ENCODE data around the gene XK. TPM values are rescaled to one million over a fixed set of nuclear protein-coding genes. Genes with fewer than 3 reads are reported as not detected.

Gene XK
- total RNA-seq, 1 experiment from 2014 or later: 11.3 TPM

DNA sequence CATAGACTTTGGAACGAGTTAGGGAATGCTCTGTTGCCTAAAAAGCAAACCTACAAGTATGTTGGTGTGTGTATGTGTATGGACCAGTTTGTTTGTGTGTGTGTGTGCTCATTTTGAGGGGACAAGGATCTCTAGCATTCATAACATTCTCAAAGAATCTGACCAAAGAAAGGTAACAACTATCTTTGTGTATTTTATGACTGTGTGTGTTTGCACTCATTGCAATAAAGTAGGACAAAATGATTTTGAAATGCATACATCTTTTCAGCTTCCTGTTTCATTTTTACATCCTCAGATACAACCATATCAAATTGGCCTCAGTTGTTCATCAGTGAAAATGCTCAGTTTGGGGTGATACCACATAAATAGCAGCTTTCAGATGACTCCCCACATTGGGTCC lies 8.3 kb upstream of the XK start:
- CTCF ChIA-PET: no interaction called here
- Mint-ChIP-seq H3K4me1 (ENCODE audit: low read depth, unreplicated experiment) (no peaks in the 10 kb centered on the region), H3K9me3 (ENCODE audit: low read depth, unreplicated experiment) (no peaks in the 10 kb centered on the region), H3K4me3 (ENCODE audit: low read depth, unreplicated experiment) (no peak overlapping the region), H3K27ac (ENCODE audit: unreplicated experiment) (no peak overlapping the region), H3K27me3 (ENCODE audit: unreplicated experiment) (no peaks in the 10 kb centered on the region), H3K36me3 (ENCODE audit: insufficient read depth, unreplicated experiment) (no peaks in the 10 kb centered on the region)
- BruUV-seq (replicated peaks): no TSS peak
- DNase-seq: no peak
- TF ChIP-seq, protein P1, sequence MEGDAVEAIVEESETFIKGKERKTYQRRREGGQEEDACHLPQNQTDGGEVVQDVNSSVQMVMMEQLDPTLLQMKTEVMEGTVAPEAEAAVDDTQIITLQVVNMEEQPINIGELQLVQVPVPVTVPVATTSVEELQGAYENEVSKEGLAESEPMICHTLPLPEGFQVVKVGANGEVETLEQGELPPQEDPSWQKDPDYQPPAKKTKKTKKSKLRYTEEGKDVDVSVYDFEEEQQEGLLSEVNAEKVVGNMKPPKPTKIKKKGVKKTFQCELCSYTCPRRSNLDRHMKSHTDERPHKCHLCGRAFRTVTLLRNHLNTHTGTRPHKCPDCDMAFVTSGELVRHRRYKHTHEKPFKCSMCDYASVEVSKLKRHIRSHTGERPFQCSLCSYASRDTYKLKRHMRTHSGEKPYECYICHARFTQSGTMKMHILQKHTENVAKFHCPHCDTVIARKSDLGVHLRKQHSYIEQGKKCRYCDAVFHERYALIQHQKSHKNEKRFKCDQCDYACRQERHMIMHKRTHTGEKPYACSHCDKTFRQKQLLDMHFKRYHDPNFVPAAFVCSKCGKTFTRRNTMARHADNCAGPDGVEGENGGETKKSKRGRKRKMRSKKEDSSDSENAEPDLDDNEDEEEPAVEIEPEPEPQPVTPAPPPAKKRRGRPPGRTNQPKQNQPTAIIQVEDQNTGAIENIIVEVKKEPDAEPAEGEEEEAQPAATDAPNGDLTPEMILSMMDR (IDR thresholded peaks at IDR 0.05; ENCODE audit: unreplicated experiment): no peak
- intact Hi-C loops (cut with micrococcal nuclease; ENCODE audit: unreplicated experiment): no loop called here

DNA sequence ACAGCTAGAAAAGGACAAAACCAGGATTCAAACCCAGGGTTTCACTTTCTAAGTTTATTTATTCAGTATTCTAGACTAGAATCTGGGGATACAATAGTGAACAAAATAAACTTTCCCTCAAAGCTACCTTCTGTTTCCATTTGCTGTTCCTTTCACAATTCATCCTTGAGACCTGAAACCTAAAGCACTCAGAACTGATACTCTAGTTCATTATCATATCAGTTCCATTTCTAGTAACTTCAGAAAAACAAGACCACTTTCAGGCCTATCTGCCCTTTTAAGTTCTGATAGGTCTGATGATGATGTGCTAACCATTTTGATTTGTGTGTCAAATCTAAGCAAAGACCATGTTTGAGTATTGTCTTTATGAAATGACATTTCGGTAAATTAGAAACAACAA lies 7.8 kb upstream of the XK start:
- Mint-ChIP-seq H3K9me3 (ENCODE audit: low read depth, unreplicated experiment) (no peaks in the 10 kb centered on the region), H3K36me3 (ENCODE audit: insufficient read depth, unreplicated experiment) (no peaks in the 10 kb centered on the region), H3K4me3 (ENCODE audit: low read depth, unreplicated experiment) (no peak overlapping the region), H3K27me3 (ENCODE audit: unreplicated experiment) (no peaks in the 10 kb centered on the region), H3K4me1 (ENCODE audit: low read depth, unreplicated experiment) (no peaks in the 10 kb centered on the region), H3K27ac (ENCODE audit: unreplicated experiment) (no peak overlapping the region)
- no peak for DNase-seq
- BruUV-seq (replicated peaks): no TSS peak
- TF ChIP-seq, protein P1 (IDR thresholded peaks at IDR 0.05; ENCODE audit: unreplicated experiment): no peak
- intact Hi-C loops (cut with micrococcal nuclease; ENCODE audit: unreplicated experiment): no loop called here
- CTCF ChIA-PET: no interaction called here

DNA sequence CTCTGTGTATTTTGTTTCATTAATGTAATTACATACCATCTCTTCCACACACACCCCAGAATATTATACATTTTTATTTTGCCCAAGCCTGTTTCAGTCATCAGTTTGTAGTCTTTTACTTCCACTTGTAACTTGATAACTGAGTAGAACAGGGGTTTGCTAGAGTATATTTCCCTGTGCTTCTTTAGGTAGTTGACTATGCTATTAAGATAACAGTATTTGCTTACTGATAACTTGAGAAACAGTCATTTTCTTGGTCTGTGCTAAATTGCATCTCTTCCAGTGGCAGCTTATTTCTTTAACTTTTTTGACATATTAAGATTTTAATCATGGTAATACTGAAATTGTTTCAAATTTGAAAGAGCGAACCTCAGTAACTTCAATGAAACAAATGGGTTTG lies 7.0 kb upstream of the XK start:
- no peaks in the 10 kb centered on the region for H3K36me3 Mint-ChIP-seq (ENCODE audit: insufficient read depth, unreplicated experiment)
- H3K27ac Mint-ChIP-seq (ENCODE audit: unreplicated experiment): no peak overlapping the region
- H3K27me3 Mint-ChIP-seq (ENCODE audit: unreplicated experiment): no peaks in the 10 kb centered on the region
- BruUV-seq (replicated peaks): no TSS peak
- CTCF ChIA-PET: no interaction called here
- H3K4me1 Mint-ChIP-seq (ENCODE audit: low read depth, unreplicated experiment): no peaks in the 10 kb centered on the region
- H3K9me3 Mint-ChIP-seq (ENCODE audit: low read depth, unreplicated experiment): no peaks in the 10 kb centered on the region
- TF ChIP-seq, protein P1 (IDR thresholded peaks at IDR 0.05; ENCODE audit: unreplicated experiment): no peak
- intact Hi-C loops (cut with micrococcal nuclease; ENCODE audit: unreplicated experiment): no loop called here
- no peak overlapping the region for H3K4me3 Mint-ChIP-seq (ENCODE audit: low read depth, unreplicated experiment)
- DNase-seq: no peak

DNA sequence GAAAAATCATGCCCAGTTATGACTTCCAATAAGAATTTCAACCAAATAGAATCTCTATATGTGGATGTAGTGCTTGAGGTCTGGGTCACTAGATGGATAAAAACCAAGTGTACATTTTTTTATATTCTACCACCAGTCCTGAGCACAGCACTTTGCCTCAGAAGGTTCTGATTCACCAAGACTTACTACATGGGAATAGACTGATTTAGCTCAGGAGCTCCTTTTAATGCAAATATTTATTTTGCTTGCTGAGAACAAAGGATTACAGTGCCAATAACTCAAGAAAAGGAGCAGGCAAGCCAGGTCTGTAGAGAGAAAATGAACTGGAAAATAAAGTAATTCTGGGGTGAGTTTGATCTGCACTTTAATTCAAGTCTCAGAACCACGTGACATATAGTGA lies 6.4 kb upstream of the XK start:
- H3K9me3 Mint-ChIP-seq (ENCODE audit: low read depth, unreplicated experiment): no peaks in the 10 kb centered on the region
- intact Hi-C loops (cut with micrococcal nuclease; ENCODE audit: unreplicated experiment): no loop called here
- no peak for DNase-seq
- CTCF ChIA-PET: no interaction called here
- H3K4me1 Mint-ChIP-seq (ENCODE audit: low read depth, unreplicated experiment): no peaks in the 10 kb centered on the region
- H3K27me3 Mint-ChIP-seq (ENCODE audit: unreplicated experiment): no peaks in the 10 kb centered on the region
- BruUV-seq (replicated peaks): no TSS peak
- no peak overlapping the region for H3K27ac Mint-ChIP-seq (ENCODE audit: unreplicated experiment)
- no peaks in the 10 kb centered on the region for H3K36me3 Mint-ChIP-seq (ENCODE audit: insufficient read depth, unreplicated experiment)
- no peak overlapping the region for H3K4me3 Mint-ChIP-seq (ENCODE audit: low read depth, unreplicated experiment)
- TF ChIP-seq, protein P1 (IDR thresholded peaks at IDR 0.05; ENCODE audit: unreplicated experiment): no peak

DNA sequence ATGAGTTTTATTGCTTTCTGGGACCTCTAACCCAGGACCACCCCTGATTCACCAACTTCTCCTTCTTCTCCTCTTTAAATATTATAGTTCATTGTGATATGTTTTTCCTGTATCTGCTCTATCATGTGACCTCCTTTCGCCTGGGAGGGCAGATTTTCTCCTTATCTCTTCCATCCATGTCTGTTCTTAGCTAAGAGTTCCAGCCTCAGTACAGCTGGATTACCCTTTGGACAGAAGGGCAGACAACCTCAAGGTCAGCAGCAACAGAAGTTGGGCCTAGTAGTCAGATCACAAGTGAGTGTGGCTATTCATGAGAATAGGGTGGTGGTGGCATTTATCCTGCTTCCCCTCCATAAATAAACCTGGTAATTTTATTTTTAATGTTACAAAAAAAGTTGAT lies 5.7 kb upstream of the XK start:
- no peak for DNase-seq
- Mint-ChIP-seq H3K4me1 (ENCODE audit: low read depth, unreplicated experiment) (no peaks in the 10 kb centered on the region), H3K27ac (ENCODE audit: unreplicated experiment) (no peak overlapping the region), H3K36me3 (ENCODE audit: insufficient read depth, unreplicated experiment) (peaks cover 4% of the 10 kb centered on the region), H3K4me3 (ENCODE audit: low read depth, unreplicated experiment) (no peak overlapping the region), H3K9me3 (ENCODE audit: low read depth, unreplicated experiment) (no peaks in the 10 kb centered on the region), H3K27me3 (ENCODE audit: unreplicated experiment) (no peaks in the 10 kb centered on the region)
- BruUV-seq (replicated peaks): no TSS peak
- TF ChIP-seq, protein P1 (IDR thresholded peaks at IDR 0.05; ENCODE audit: unreplicated experiment): no peak
- CTCF ChIA-PET: no interaction called here
- intact Hi-C loops (cut with micrococcal nuclease; ENCODE audit: unreplicated experiment): loop anchor here (10.0 kb wide), 1 partner anchor 105 kb away; the partner anchor contains the start of gene LANCL3
